Fibroblast of skin of right quadriceps (primary cell): ENCODE data around the gene DUT.
"Not testable (repeated sequence)": the region's sequence is repeated elsewhere in the genome, so short reads cannot be mapped to it uniquely, and the experiment has no call there.

ENCODE experiments used
- DNase-seq: peaks from one replicate; pipeline ENCODE4 v3.0.0-alpha.2; 2013

Gene DUT

DNA sequence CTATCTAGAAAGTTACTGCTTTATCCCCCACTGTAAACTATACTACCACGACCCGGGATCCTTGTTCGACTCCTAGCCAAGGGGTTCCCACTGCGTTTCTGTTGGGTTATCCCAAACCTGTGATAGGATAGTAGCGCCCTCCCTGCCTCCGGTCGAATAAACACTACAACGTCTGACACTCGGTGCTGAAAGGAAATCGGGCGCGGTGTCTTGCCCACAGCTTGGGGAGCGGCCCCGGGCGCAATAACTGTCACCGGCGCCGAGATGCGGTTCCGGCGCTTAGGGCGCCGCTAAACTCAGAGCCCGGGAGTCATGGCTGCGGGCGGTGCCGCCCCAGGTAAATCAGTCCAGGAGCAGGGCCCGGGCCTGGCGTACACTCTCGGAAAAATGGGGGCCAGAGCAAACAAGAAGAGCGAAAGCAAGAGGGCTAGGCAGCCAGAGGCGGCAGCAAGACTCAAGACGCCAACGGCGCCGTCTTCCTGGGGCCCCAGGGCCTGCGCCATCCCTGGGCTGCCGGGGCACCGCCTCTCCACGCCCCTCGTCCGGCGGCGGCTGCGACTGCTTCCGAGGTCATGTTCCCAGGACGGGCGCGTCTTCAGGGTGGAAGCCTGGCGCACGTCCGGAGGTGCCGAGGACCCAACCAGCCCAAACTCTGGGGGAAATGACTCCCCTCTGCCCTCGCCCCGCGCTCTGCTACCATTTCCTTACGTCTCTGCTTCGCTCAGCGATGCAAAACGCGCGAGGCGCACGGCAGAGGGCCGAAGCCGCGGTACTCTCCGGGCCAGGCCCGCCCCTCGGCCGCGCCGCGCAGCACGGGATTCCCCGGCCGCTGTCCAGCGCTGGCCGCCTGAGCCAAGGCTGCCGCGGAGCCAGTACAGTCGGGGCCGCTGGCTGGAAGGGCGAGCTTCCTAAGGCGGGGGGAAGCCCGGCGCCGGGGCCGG, at the start of gene DUT:
DUT (plus strand) TSS at position 575 of the 941 bp plus-strand sequence; CDS start at position 662, 87 bp downstream.
- DNase-seq = peak; percentile 79

GRCh38 chr15:48281674-48282073, 49.6 kb upstream of the DUT start:
- DNase-seq = no peak

DNA sequence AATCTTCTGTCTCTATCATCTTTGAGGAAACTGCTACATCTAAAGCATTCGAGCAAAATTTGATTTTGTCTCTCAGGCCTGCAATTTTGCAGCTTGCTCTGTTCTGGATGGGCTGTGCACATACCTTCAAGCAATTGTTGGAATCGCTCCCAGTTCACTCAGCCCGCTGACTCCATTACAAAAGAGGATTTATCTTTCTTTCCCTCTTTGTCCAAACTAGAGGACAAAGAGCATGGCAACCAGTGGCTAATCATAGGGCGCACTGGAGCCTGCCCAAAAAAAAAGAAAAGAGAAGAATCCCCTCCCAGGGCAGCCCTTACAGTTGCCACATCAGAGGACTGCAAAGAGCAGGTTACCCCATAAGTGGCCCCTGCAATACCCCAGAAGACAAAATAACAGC, 49.0 kb upstream of the DUT start:
- DNase-seq = peak; percentile 3

- no peak for DNase-seq
These were observed 47.7 kb upstream of the DUT start for GRCh38 chr15:48283396-48284145.

DNA sequence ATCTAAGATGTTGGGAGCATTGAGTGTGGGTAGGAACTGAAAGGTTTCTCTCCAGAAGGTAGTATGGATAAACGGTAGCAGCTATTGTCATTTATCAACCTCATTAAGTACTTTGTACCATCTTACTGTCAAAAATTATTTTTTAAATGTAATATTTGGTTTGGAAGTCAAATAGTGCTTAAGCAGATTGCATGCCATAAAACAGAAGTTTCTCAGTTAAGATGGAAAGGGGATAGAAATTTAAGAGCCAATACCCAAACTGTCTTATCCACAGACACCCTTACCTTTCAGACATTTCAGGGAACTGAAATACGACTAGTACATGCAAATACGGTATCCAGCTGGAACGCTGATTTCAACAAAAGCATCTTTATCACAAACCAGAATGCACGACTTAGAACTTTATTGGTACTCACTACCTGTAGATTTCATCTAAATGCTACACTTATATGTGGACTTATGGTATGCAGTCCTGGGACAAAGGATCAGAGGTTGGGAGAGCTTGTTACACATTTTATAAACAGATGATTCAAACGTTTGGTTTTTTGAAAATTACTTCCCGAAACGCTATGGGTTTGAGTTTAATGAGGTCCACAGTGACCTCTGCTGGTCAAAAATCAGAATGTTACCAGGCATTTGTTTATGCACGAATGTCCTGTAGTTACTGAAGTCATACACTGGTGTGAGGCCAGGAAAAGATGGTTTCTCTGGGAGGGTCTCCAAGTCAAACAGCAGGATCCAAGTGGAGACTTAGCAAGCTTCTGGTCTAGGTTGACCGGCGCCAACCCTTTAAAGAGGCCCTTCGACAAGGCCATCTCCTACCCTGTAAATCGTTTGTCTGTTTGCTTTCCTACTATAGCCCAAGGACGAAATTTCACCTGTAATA, 45.7 kb upstream of the DUT start:
- peak; percentile 80 for DNase-seq

DNA sequence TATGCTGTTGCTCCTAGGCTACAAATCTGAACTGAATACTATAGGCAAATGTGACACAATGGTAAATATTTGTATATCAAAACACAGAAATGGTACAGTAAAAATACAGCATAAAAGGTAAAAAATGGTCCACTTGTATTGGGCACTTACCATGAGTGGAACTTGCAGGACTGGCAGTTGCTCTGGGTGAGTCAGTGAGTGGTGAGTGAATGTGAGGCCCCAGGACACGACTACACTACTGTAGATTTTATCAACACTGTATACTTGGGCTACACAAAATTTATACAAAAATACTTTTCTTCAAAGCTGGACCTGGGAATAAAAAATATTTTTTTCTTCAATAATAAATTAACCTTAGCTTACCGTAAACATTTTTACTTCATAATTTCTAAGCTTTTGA, 41.6 kb upstream of the DUT start:
- no peak for DNase-seq

DNA sequence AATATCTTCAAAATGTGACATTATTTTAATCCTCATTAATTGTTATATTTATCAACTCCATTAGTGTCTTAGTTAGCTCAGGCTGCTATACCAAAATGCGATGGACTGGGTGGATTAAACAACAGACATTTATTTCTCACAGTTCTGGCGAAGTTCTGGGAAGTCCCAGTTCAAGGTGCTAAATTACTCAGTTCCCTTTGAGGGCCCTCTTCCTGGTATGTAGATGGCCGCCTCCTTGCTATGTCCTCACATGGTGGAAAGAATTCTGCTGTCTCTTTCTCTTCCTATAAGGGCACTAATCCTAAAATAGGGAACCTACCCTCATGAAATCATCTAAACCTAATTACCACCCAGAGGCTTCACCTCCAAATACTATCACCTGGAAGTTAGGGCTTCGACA, 38.8 kb upstream of the DUT start:
- DNase-seq = no peak

- DNase-seq = no peak
These were observed 33.6 kb upstream of the DUT start for GRCh38 chr15:48297668-48298067.

- DNase-seq = no peak
These were observed 32.3 kb upstream of the DUT start for GRCh38 chr15:48298914-48299313.

DNA sequence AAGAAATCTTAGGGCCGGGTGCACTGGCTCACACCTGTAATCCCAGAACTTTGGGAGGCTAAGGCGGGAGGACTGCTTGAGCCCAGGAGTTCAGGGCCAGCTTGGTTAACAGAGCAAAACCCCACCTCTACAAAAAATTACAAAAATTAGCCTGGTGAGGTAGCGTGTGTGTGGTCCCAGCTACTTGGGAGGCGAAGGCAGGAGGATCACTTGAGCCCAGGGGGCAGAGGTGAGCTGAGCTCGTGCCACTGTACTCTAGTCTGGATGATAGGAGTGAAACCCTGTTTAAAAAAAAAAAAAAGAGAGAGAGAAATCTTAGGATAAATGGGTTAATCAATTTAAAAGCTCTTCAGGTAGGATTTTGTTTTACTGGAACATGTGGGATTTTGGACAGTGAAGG, 31.2 kb upstream of the DUT start:
- no peak for DNase-seq

DNA sequence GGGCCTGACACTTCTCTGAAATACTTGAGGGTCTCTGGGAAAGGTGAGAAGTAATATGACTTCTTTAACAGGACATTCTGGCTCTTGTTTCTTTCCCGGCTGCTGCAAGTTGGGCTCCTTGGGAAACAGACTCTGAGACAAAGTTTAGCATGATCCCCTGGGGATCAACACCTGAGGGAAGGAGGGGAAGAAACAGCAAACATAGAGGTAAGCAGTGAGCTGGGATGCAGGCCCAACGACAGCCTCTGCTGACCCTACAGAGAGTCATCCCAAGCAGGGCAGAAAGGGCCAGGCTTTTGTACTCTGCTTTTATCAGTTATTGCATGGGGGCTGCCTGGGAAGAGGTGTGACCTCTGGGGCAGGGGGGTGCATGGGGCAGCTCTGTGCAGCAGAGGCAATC, 26.8 kb upstream of the DUT start:
- no peak for DNase-seq

GRCh38 chr15:48306639-48307038, 24.6 kb upstream of the DUT start:
- no peak for DNase-seq

GRCh38 chr15:48307586-48307985, 23.6 kb upstream of the DUT start:
- DNase-seq = no peak

DNA sequence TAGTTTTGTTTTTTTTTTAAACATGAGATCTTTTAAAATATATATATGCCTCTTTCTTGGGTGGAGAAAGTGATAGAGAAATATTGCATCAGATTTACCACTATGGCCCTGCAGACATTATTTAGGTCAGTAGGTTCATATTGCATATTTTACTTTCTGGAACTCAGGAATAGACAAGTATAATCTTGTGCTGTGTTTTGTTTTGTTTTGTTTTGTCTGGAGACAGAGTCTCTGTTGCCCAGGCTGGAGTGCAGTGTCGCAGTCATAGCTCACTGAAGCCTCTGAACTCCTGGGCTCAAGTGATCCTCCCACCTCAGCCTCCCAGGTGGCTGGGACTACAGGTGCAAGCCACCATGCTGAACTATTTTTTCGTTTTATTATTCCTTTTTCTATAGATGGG, 21.5 kb upstream of the DUT start:
- DNase-seq = no peak

DNA sequence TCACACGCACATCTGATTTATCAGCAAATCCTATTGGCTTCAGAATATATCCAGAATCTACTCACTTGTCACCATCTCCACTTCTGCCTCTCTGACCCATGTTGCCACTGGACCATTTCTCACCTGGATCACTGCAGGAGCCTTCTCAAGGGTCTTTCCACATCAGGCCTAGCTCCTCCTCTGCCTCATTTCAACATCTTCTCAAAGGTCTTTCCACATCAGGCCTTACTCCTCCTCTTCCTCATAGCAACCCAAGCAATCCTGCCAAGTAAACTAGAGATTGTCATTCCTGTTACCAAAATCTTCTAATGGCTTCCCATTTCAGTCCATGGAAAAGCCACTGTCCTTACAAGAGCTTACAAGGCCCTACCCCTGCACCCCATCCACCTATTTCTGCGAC, 18.0 kb upstream of the DUT start:
- DNase-seq = no peak

GRCh38 chr15:48315041-48315440, 16.2 kb upstream of the DUT start:
- no peak for DNase-seq

GRCh38 chr15:48317221-48317620, 14.0 kb upstream of the DUT start:
- no peak for DNase-seq

- DNase-seq = no peak
These were observed 13.1 kb upstream of the DUT start for GRCh38 chr15:48318131-48318530.

GRCh38 chr15:48323294-48323693, 7.9 kb upstream of the DUT start:
- no peak for DNase-seq

DNA sequence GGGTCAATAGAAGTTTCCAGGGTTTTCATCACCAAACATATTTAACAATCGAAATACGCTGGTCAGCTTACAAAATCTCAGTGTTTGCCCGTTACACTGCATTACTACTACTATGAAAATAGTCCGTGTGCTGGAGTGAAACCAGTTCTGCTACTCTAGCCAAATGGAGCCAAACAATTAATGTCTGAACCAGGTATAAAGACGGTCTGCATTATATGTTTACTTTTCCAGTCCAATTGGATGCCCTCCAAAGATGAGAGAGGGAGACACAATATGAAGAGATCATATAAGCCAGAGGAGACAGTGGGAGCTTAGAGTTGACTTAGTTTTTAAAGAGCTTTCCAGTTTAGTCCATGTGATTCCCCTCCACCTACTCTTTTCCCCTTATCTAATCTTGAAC, 6.3 kb upstream of the DUT start:
- no peak for DNase-seq

- DNase-seq = no peak
These were observed 5.8 kb upstream of the DUT start for GRCh38 chr15:48325400-48325799.

DNA sequence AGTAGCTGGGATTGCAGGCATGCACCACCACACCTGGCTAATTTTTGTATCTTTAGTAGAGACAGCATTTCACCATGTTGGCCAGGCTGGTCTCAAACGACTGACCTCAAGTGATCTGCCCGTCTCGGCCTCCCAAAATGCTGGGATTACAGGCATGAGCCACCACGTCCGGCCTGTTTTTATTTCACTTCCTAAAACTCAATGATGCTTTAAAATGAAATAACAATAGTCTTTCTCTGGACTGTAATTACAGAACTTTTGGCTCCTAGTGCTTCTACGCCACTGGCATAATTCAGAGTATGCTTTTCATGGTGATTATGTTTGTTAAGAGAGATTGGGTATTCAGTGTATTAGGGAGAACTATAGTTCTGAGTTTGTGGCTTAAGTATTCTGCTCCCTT, 5.0 kb upstream of the DUT start:
- not testable (repeated sequence) for DNase-seq
